HG03457 (cell line): ENCODE data around the gene CKMT2.

Experiments used
- ATAC-seq: cut with Tn5 transposase; IDR thresholded peaks from one replicate; pipeline ENCODE4 v1.9.1; 2021; ENCODE audit warnings: moderate number of reproducible peaks; ENCODE audit not compliant: unreplicated experiment

CKMT2 gene

DNA sequence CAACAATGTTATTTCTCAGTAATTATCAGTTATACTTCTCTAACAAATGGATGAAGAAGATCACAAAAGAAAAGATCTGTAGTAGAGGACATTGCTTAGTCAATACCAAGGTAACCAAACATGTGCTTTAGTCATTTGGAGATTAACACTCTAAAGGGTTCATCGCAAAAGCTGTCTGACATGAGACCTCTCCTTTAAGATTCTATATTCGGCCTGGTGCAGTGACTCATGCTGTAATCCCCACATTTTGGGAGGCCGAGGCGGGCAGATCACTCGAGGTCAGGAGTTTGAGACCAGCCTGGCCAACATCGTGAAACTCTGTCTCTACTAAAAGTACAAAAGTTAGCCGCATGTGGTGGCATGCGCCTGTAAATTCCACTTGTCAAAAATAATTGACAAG lies 18.3 kb upstream of the CKMT2 start:
- ATAC-seq, result no peak

DNA sequence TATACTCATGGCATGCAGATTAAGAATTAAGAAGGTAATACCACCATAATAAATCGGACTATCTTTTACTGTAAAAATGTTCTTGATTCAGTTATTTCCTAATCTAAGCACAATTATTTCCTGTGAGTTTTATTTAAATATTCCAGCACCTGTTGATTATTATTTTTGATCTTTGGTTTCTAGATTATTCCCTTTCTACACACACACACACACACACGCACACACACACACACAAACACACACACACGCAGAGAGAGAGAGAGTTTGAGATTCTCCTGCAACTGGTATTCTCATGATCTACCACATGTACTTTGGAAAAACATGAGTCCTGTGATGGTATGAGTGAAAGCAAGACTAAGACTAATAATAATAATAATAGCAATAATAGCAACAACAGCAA lies 17.0 kb upstream of the CKMT2 start:
- no peak for ATAC-seq

DNA sequence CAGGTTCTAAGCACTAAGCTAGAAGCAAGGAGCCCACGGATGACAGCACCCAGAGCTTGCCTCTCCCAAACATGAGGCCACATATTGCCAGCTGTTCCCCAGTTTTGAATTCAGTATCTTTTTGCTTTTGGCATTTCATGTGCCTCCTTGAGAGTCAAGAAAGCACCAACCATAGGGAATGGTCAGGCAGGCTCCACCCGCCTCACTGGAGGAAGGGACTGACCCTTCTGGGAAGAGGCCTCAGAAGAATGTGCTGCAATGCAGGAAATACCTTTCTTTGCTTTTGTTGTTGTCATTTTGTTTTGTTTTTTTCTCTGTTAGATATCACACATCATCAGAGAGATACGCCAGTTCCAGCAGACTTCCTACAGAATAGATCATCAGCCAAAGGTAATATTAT lies 13.7 kb upstream of the CKMT2 start:
- ATAC-seq, result no peak

DNA sequence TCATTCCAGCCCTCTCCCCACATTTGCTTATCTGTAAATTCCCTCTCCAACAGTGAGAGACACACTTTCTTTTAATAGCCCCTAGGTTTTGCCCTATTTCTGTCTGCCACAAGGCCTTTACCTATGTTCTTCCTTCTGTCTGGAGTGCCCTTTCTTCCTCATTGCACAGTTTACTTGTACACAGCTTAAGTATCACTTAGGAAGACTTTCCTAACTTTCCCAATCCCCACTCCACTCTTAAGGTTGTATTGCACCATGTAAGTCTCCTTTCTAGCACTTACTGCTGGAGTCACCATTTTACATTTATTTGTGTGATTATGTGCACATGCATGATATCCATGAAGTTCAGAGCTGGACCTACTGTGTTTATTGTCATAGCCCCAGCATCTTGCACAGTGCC lies 10.8 kb upstream of the CKMT2 start:
- no peak for ATAC-seq

DNA sequence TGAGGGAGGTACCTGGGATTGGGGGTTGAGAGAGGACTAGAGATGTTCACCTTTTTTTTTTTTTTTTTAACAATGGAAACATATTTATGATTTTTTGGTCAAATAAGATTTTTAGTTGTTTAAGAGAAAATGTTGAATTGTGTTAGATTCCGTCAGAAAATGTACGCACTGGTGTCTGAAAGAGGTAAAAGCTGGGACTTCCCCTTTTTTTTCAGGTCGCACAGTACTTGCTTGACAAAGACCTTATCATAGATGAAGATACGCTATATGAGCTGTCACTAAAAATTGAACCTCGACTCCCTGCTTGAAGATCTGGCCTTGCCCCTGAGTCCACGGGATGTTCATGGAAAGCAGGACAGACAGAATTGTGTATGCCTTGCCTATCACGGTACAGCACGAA lies 7.7 kb upstream of the CKMT2 start:
- ATAC-seq, result no peak

DNA sequence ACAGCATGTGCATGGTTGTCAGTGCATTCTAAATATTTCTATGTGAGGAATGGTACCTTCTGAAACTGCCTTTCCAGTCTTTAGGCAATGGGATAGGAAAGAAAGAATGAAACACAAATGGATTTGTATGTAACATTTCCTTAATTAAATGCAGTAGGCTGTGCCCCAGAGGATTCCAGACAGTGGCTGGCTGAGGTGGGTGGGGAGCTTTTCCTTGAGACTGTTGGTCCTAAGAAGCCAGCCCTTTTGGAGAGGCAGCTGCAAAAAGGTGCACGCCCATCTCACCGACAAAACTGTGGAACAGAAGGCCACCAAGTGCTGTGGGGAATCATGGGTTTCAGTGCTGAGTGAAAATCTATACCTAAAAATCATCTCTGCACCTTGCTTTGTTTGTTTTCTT lies 6.8 kb upstream of the CKMT2 start:
- no peak for ATAC-seq

DNA sequence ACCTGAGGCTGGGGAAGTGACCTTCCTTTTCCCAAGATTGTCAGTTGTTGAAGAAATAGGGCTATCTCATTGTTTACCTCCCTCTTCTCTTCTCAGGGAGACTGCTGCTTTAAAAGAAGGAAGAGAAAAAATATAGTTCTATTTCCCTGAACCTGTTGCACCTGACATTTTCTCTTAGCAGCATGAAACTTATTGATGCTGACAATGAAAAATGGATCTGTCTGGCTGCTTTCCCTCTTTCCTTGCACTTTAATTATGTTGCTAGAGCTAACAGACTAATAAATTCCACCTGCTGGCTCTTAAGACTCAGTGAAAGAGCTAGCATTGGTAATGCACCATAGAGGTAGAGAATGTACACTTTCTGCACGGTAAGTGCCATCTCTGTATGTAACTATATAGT lies 6.2 kb upstream of the CKMT2 start:
- ATAC-seq, result no peak

DNA sequence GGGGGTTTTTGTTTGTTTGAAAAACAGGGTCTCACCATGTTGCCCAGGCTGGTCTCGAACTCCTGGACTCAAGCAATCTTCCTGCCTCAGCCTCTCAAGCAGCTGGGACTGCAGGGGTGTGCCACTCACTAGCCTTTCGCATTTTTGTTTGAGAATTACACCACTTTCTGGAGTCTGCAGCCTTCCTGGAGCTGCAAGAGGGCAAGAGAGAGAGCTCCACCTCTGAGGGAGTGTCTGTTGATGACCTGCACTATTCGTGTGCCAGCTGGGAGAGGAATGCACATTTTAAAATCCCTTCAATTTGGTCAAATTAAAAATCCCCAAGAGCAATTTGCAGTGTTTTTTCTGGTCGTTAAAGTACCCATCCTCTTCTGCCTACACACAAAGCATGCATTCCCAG lies 5.0 kb upstream of the CKMT2 start:
- no peak for ATAC-seq

DNA sequence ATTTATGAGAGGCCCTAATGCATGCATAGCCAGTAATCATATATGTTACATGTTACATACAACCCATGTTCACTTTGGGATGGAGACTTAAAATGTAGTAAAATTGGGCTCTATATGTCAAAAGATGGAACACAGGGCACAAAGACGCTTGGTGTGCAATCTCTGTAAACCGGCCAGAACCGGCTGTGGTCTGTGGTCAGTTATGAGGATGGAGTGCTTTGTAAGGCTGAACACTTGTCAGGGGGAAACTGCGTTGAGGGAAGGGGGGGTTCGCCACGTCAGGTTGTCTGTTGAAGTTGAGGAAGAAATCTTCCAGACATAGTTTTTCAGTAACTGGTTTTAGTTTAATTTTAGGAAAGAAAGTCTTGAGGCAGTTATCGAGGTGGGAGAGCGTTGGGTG lies 2.7 kb upstream of the CKMT2 start:
- ATAC-seq, result no peak

DNA sequence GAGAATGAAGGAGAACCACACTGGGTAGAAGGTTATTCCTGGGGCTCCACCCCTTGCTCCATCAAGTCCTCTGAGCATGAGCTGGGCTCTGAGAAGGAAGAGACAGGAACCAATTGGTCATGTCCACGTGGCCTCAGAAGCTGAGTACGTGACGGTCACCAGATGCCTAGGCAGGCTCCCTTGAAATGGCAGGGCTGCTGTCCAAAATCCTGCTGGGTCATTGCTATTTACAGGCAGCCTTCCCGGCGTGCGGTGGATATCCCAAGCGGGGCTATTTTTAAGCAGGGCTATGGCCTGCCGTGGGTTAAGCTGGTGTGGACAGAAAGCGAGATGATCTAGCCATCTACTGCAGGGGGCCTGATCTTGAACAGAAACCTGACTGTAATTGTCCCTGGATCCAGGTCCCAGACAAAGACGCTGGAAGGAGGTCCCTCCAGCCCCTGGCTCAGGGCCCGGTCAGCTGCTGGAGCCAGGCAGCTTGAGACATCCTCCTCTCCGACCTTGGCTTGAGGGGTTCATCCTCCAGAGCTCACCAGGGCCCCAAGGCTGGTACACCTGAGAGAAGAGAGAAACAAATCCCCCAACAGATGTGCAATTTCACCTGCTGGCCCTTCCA lies 550 bp upstream of the CKMT2 start:
- no peak for ATAC-seq

DNA sequence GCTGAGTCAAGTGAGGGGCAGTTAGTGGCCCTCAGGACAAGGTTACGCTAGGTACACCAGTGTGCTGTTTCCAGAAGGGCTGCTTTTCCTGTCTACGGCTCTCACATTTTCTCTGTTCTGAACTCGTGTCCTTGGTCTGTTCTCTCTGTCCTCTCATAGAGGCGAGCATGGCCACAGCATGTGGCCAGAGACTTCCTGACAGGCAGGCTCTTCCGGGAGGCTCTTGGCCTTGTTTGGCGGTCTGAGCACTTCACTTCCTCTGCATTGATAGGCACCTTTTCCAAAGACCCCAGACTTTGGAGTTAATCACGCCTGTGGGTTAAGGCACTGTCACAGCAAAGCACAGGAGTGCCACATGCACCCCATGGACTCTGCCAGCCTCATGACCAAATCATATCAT lies 1.2 kb downstream of the CKMT2 start:
- ATAC-seq, result no peak

DNA sequence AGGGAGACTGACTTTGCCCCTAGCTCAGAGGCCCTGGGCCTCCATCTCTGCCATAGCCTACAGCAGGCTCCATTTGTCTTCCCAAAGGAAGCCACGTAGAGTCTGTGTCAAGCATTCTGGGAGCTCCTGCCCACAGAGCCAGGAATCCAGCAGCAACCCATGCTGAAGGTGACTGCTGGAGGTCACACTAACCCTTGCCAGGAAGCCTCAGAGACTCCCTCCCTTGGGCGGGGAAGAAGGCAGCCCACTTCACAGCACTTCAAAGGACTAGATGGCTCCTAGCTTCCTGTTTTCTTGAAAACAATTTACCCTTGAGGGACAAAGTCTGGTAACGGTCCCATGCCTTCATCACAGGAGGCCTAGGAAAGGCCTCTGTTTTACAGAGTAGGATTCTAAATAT lies 1.7 kb downstream of the CKMT2 start:
- no peak for ATAC-seq

DNA sequence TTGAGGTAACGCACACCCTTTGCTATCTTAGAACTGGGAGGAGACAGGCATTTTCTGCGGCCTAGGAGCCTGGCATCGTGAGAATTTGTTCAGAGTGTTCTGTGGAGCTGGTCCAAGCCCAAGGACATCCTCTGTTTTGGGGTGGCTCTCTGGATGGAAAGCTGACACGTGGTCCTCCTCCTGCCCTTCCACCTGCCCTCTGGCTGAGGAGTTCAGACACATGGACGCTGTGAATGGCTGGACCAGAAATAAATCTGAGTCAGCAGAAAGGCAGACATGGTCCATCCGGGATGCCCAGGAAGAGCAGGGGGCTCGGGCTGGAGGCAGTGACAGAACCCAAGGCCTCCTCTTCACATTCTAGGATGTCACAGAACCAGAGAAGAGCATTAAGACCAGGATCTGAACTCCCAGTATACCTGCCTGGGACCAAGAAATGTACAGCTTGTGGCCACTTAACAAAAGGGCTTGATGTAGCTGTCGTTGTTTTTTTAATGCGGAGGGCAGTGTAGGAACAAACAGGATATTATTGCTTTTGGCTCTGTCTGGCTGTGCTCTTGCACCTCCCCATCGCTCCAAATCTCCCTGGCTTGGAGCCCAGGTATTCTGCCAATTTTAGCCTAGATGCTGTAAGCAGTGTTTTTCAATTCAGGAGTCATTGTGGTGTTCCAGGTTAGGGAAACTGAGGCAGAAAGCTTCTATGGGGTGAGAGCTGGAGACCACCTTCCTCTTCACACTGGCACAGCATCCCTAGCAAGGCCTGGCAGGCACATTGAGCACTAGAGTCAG lies 2.4 kb downstream of the CKMT2 start:
- no peak for ATAC-seq

DNA sequence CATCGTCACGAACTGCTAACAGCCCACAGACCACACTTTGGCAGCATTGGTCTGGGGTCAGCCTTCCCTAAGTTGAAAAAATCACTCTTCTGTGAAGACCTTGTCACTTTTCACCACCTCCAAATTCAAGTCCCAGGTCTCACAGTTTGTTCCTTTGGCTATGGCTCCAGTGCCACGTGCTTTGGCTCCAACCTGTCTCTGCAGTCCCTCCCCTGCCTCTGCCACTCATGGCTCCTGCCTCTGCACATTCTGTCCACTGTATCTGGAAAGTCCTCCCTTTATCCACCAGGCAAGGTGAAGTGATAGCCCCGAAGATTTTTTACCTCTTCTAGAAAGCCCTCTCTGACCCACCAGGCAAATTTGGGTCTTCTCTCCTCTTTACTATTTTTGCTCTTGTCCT lies 5.3 kb downstream of the CKMT2 start:
- ATAC-seq, result no peak

DNA sequence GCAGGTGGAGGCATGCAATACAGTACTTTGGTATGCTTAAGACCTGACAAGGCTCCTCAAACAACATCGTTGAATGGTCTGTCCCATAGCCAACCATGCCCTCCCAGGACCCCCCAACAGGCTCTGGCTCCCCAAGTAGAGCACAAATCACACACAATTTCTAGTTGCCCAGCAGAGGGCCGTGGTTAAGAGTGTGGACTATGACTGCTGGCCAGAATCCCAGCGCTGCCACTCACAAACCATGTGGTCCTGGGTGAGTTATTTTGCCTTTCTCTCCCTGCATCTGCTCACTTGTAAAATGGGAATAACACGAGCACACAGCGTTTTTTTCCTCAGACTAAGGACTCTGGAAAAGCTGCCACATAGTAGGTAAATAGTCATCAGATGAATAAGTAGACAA lies 6.5 kb downstream of the CKMT2 start:
- no peak for ATAC-seq

DNA sequence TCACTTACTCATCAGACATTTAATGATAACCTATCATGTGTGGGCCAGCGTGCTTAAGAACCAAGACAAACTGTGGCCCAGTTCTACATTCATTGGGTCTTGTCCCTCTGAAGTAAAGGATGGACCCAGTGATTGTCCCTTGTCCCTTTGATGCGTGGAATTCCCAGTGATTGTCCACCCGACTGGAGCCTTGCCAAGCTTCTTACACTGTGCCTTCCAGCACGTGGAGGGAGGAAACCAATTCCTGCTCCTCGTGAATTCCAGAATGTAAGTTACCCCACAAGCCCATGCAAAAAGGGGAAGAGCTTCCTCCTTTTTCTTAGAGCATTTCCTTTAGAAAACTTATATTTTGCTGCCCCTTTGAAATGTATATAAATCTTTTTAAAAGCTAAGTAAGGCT lies 7.9 kb downstream of the CKMT2 start:
- no peak for ATAC-seq

DNA sequence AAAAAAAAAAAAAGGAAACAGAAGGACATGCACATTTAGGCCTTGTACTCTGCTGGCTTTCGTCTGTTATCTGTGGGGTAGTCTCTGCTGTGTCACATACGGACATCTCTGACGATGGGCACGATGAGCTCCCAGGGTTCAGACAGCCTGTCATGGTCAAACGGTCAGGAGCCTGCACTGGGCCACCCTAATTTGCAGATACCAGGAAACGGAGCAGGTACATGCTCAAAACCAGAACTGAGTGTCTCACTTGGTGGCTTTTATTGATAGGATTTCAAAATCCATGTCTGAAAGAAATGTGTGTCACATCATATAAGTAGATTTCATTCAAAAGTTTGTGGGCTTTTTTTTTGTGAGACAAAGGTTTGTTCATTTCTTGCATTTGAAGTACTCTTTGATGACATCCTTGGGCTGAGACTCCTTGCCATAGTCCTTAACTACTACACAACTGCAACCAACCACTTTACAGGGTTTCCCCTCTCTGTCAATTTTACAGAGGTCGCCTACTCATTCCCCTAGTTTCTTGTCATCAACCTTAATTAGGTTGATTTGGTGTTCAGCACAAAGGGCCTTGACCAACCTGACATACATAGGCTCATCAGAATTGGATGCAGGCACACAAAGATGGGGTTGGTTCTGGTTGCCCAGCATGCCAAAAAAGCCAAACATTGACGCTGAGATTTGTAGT lies 9.0 kb downstream of the CKMT2 start:
- ATAC-seq, result no peak

DNA sequence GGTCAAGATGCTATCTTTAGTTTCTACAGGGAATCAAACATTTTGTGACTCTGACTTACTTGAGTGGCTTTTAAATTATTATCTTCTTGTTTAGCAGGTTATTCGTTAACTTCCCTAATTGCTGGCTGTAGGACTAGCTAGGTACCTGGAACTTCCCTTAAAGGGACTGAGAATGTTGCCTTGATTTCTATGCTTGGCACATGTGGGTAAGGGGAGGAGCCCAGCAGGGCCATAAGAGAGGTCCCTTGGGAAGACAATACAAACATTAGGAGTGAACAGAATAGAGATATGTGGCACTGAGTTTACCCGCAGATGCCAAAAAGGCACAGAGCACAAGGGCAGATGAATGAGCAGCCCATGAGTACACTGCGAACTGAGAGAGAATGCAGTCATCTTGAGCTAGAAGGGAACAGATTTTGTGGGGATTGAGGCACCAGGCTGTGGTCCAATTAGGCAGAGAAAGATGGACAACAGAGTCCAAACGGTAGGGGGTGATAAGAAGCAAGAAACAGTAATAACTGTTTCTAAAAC lies 9.8 kb downstream of the CKMT2 start:
- no peak for ATAC-seq

DNA sequence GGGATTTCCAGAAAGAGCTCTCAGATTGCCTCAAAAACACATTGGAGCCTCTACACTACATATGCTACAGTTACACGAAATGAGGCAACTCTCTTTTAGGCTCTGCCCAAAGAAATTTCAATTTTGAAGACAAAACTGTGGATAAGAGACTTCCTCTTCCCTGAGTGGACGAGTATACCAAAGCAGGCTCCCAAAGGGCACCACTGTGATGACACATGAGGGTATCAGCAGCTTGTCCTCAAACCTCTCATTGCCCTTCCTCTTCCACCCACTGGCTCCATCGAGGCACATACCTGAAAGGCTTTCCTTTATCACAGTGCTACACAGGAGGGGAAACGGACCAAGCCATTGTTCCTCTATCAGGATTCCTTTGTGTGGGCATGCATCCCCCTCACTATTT lies 11.3 kb downstream of the CKMT2 start:
- no peak for ATAC-seq

DNA sequence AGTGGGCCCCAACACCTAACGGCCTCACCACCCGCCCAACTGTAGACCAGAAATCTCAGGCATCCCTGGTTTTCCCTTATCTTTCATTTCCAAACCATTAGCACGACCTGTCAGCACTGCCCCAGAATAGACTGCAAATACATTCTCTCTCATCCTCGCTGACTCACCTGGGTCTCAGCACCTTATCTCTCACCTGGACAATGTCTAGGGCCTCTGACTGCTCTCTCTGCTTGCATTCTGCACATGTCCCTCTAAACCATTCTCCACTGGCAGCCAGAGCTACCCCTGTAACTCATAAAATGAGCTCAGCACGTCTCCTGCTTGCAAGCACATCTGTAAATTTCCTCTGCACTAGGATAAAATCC lies 12.7 kb downstream of the CKMT2 start:
- ATAC-seq, result no peak

DNA sequence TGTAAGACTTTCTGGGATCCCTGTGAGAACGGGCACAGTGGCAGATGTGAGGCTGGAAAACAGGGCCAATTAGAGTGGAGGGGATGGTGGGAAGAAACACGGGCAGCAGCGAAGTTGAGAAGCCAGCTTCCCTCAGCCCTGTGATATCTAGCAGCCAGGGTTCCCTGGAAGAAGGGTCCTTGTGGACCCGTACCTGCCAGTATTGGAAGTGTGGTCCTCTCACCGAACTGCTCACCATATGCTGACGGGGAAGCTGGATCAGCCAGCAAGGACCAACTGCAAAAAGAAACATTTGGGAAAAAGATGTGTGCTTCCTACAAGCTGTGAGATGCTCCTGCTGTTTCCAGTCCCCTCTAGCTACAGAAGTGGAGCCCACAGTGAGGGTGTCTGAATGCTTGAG lies 13.6 kb downstream of the CKMT2 start:
- no peak for ATAC-seq

DNA sequence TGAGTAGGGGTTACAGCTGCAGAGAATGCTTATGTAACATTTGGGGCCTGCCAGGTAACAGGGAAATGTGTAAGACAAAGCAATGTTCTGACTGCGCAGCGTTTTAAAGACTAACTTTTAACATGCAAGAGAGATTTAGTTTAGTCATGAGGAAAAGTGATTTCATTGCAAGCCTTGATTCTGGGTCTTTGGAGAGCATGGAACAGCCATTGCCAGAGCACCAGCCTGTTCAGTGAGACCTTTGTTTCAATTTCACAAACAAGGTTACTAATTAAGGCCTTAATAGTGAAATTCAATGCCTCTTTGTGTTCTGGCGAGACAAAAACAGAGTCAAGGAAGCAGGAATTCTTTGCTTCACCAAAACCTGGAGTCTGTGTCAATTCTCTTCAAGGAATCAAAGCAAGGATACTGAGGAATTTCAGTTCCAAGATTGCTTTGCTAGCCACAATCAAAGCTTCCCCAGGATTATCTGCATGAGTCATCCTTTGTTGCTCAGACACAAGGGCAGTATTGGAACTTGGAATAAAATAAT lies 14.4 kb downstream of the CKMT2 start:
- ATAC-seq, result no peak
